CD8-positive, alpha-beta memory T cell (primary cell): ENCODE results near the gene PXK. TPM values are rescaled to one million over a fixed set of nuclear protein-coding genes. Genes with fewer than 3 reads are reported as not detected.

Experiments used
- CTCF ChIA-PET: fragments of 350-600 bp; sonication (Branson Sonifier 250); formaldehyde crosslinking; loops from one replicate; lab custom pipeline; 2021; ENCODE audit warnings: antibody characterized with exemption; lab: Charles Lee
- POLR2A ChIA-PET: fragments of 350-600 bp; sonication (Branson Sonifier 250); formaldehyde crosslinking; loops from one replicate; lab custom pipeline; 2021; ENCODE audit warnings: antibody characterized with exemption; lab: Charles Lee
- DNase-seq, 5 donors: peaks; one replicate each; pipeline versions ENCODE4 v3.0.0 to v3.0.0-alpha.2; 2020 to 2022; ENCODE audit warnings: mixed read lengths in 1 of 5
- H3K27ac ChIP-seq: one replicate; pipeline ENCODE4 v1.7.0; 2013; ENCODE audit warnings: low read depth, mild to moderate bottlenecking, low read length, moderate library complexity
- H3K27me3 ChIP-seq: 2 replicates; pipeline ENCODE4 v1.7.0; 2013; ENCODE audit warnings: low read length, mild to moderate bottlenecking; ENCODE audit not compliant: insufficient read depth, poor library complexity, severe bottlenecking
- H3K36me3 ChIP-seq: 2 replicates; pipeline ENCODE4 v1.7.0; 2013; ENCODE audit warnings: mild to moderate bottlenecking, low read length, moderate library complexity; ENCODE audit not compliant: insufficient read depth
- H3K4me1 ChIP-seq: 2 replicates; pipeline ENCODE4 v1.7.0; 2013; ENCODE audit warnings: mild to moderate bottlenecking, low read length, moderate library complexity; ENCODE audit not compliant: insufficient read depth
- H3K4me3 ChIP-seq: 2 replicates; pipeline ENCODE4 v1.7.0; 2013; ENCODE audit warnings: mild to moderate bottlenecking, low read length
- H3K9me3 ChIP-seq: 2 replicates; pipeline ENCODE4 v1.7.0; 2013; ENCODE audit warnings: mild to moderate bottlenecking, low read length
- H3K27ac Mint-ChIP-seq, 8 donors: one replicate each; pipeline ENCODE4 v1.8.0; 2020 to 2021; ENCODE audit warnings: mixed read lengths in 8 of 8, mild to moderate bottlenecking in 6 of 8, inconsistent platforms in 3 of 8, moderate library complexity in 3 of 8
- H3K27me3 Mint-ChIP-seq, 2 donors: one replicate each; pipeline ENCODE4 v1.8.0; 2020 to 2021; ENCODE audit warnings: mixed read lengths in 2 of 2, mild to moderate bottlenecking in 1 of 2, moderate library complexity in 1 of 2
- H3K36me3 Mint-ChIP-seq, 3 donors: one replicate each; pipeline ENCODE4 v1.8.0; 2020 to 2021; ENCODE audit warnings: mixed read lengths in 3 of 3, inconsistent platforms in 1 of 3, mild to moderate bottlenecking in 1 of 3
- H3K4me1 Mint-ChIP-seq, 3 donors: one replicate each; pipeline ENCODE4 v1.8.0; 2020 to 2021; ENCODE audit warnings: mixed read lengths in 3 of 3, inconsistent platforms in 1 of 3, mild to moderate bottlenecking in 1 of 3
- H3K4me3 Mint-ChIP-seq, 7 donors: one replicate each; pipeline ENCODE4 v1.8.0; 2020 to 2021; ENCODE audit warnings: mixed read lengths in 7 of 7, mild to moderate bottlenecking in 6 of 7, moderate library complexity in 4 of 7, inconsistent platforms in 2 of 7
- H3K9me3 Mint-ChIP-seq, 5 donors: one replicate each; pipeline ENCODE4 v1.8.0; 2020 to 2022; ENCODE audit warnings: mixed read lengths in 5 of 5, mild to moderate bottlenecking in 3 of 5, moderate library complexity in 2 of 5, inconsistent platforms in 1 of 5
- polyA plus RNA-seq: library from polyadenylated mRNA; unstranded; fragments of 300-500 nt; fragmentation: Illumina TruSeq; gene quantifications from one replicate; pipeline ENCODE4 v1.2.3, GENCODE V29; 2021
- total RNA-seq, 2 experiments: library from RNA; stranded (reverse); gene quantifications; one replicate each; pipeline ENCODE4 v1.2.3, GENCODE V29; 2021

PXK gene
- total and polyA plus RNA-seq, 3 experiments from 2014 or later, result 24.8 to 27.8 (median 27.2) TPM

- Histone ChIP-seq H3K9me3 (no peaks in the 10 kb centered on the region), H3K4me1 (peaks cover 26% of the 10 kb centered on the region), H3K27ac (peak overlapping the region; percentile 22), H3K27me3 (no peaks in the 10 kb centered on the region), H3K36me3 (no peaks in the 10 kb centered on the region), H3K4me3 (no peak overlapping the region)
- Mint-ChIP-seq H3K4me3 (peak overlapping the region; percentile 8 to 81 (median 69)), H3K4me1 (peaks cover 48 to 59% (median 48%) of the 10 kb centered on the region in 3 donors), H3K9me3 (no peaks in the 10 kb centered on the region), H3K27ac (peak overlapping the region; percentile 49 to 95 (median 88)), H3K36me3 (no peaks in the 10 kb centered on the region), H3K27me3 (no peaks in the 10 kb centered on the region)
- CTCF ChIA-PET, result interaction anchor here (0.7 to 7.1 kb wide), 10 partner anchors 8 to 165 kb away, joined by 3 to 57 read pairs (median 4); partner anchors contain the start of genes HTD2, KCTD6, PDHB and RPP14
- POLR2A ChIA-PET, result interaction anchor here (0.6 to 1.6 kb wide), 3 partner anchors 8 to 21 kb away, joined by 3 to 14 read pairs (median 8); partner anchors contain the start of gene KCTD6
- DNase-seq, result peak in 2 of 5 donors; percentile 64 to 72
Measured at GRCh38 chr3:58471025-58471887, 138.6 kb downstream of the PXK start.

- Histone ChIP-seq H3K9me3 (no peaks in the 10 kb centered on the region), H3K36me3 (no peaks in the 10 kb centered on the region), H3K4me3 (no peak overlapping the region), H3K27me3 (no peaks in the 10 kb centered on the region), H3K4me1 (peaks cover 26% of the 10 kb centered on the region), H3K27ac (no peak overlapping the region)
- H3K36me3 Mint-ChIP-seq, result peaks cover 0 to 2% (median 0%) of the 10 kb centered on the region in 3 donors
- H3K4me3 Mint-ChIP-seq, result peak overlapping the region in 2 of 7 donors; percentile 49 to 57
- H3K4me1 Mint-ChIP-seq, result peaks cover 46 to 59% (median 48%) of the 10 kb centered on the region in 3 donors
- DNase-seq, result no peak
- CTCF ChIA-PET, result interaction anchor here (1.9 to 7.1 kb wide), 3 partner anchors 10 to 19 kb away, joined by 4 to 57 read pairs (median 10); partner anchors contain the start of gene KCTD6
- H3K27me3 Mint-ChIP-seq, result no peaks in the 10 kb centered on the region
- POLR2A ChIA-PET, result no interaction called here
- peak overlapping the region in 5 of 8 donors; percentile 73 to 95 (median 83) for H3K27ac Mint-ChIP-seq
- no peaks in the 10 kb centered on the region for H3K9me3 Mint-ChIP-seq
Measured at GRCh38 chr3:58473275-58473674, 140.6 kb downstream of the PXK start.

- Mint-ChIP-seq H3K4me1 (peaks cover 46 to 54% (median 48%) of the 10 kb centered on the region in 3 donors), H3K27me3 (no peaks in the 10 kb centered on the region), H3K36me3 (peaks cover 0 to 3% (median 0%) of the 10 kb centered on the region in 3 donors), H3K27ac (peak overlapping the region in 5 of 8 donors; percentile 17 to 80 (median 54)), H3K4me3 (no peak overlapping the region), H3K9me3 (no peaks in the 10 kb centered on the region)
- no peak overlapping the region for H3K4me3 ChIP-seq
- no peak overlapping the region for H3K27ac ChIP-seq
- H3K27me3 ChIP-seq, result no peaks in the 10 kb centered on the region
- CTCF ChIA-PET, result interaction anchor here (1.2 to 7.1 kb wide), 4 partner anchors 11 to 168 kb away, joined by 3 to 57 read pairs (median 7); partner anchors contain the start of genes HTD2, KCTD6 and RPP14
- H3K36me3 ChIP-seq, result no peaks in the 10 kb centered on the region
- H3K4me1 ChIP-seq, result peaks cover 26% of the 10 kb centered on the region
- H3K9me3 ChIP-seq, result no peaks in the 10 kb centered on the region
- no peak for DNase-seq
- POLR2A ChIA-PET, result no interaction called here
Measured at GRCh38 chr3:58474348-58474911, 141.7 kb downstream of the PXK start.

- peak overlapping the region in 6 of 8 donors; percentile 0 to 65 (median 28) for H3K27ac Mint-ChIP-seq
- Histone ChIP-seq H3K27me3 (no peaks in the 10 kb centered on the region), H3K4me1 (peaks cover 26% of the 10 kb centered on the region), H3K9me3 (no peaks in the 10 kb centered on the region), H3K4me3 (no peak overlapping the region), H3K27ac (no peak overlapping the region), H3K36me3 (no peaks in the 10 kb centered on the region)
- H3K27me3 Mint-ChIP-seq, result no peaks in the 10 kb centered on the region
- CTCF ChIA-PET, result interaction anchor here (1.2 to 7.1 kb wide), 3 partner anchors 12 to 169 kb away, joined by 3 to 57 read pairs (median 4); partner anchors contain the start of genes HTD2, KCTD6 and RPP14
- H3K9me3 Mint-ChIP-seq, result no peaks in the 10 kb centered on the region
- no peak for DNase-seq
- peak overlapping the region in 1 of 7 donors; percentile 9 for H3K4me3 Mint-ChIP-seq
- H3K36me3 Mint-ChIP-seq, result peaks cover 0 to 3% (median 0%) of the 10 kb centered on the region in 3 donors
- H3K4me1 Mint-ChIP-seq, result peaks cover 44 to 50% (median 48%) of the 10 kb centered on the region in 3 donors
- POLR2A ChIA-PET, result no interaction called here
Measured at GRCh38 chr3:58474967-58475578, 142.4 kb downstream of the PXK start.

Other genes starting within 250 kb of the PXK start
- not detected for gene DNASE1L3, start 121.9 kb upstream of the PXK start, total RNA-seq
- gene DNASE1L3, start 121.9 kb upstream of the PXK start, polyA plus RNA-seq, result not detected
- 1 to 10 TPM; 6.6 to 7.1 TPM for gene ABHD6, start 95.1 kb upstream of the PXK start, total RNA-seq
- gene ABHD6, start 95.1 kb upstream of the PXK start, polyA plus RNA-seq, result 10.6 TPM
- gene RPP14, start 26.6 kb upstream of the PXK start, total RNA-seq, result 10 to 100 TPM; 22.7 to 24.5 TPM
- gene RPP14, start 26.6 kb upstream of the PXK start, polyA plus RNA-seq, result 6.3 TPM
- 10 to 100 TPM; 12.4 to 14.6 TPM for gene HTD2, start 26.4 kb upstream of the PXK start, total RNA-seq
- gene HTD2, start 26.4 kb upstream of the PXK start, polyA plus RNA-seq, result 29.6 TPM
- gene PDHB, start 100.9 kb downstream of the PXK start, total RNA-seq, result 10 to 100 TPM; 64.2 to 64.8 TPM
- gene PDHB, start 100.9 kb downstream of the PXK start, polyA plus RNA-seq, result 91.2 TPM
- 1 to 10 TPM; 5.5 to 5.9 TPM for gene KCTD6, start 159.2 kb downstream of the PXK start, total RNA-seq
- 12.2 TPM for gene KCTD6, start 159.2 kb downstream of the PXK start, polyA plus RNA-seq
- gene ACOX2, start 204.3 kb downstream of the PXK start, total RNA-seq, result not detected
- gene ACOX2, start 204.3 kb downstream of the PXK start, polyA plus RNA-seq, result not detected
- gene FAM107A, start 244.5 kb downstream of the PXK start, total RNA-seq, result not detected
- gene FAM107A, start 244.5 kb downstream of the PXK start, polyA plus RNA-seq, result not detected